Nephron (organoid): ENCODE results near the gene ABHD1.

Experiments used
- H3K27ac Mint-ChIP-seq, 3 experiments: 2 replicates each; pipeline ENCODE4 v1.8.0; 2020; ENCODE audit warnings: mixed read lengths in 3 of 3, mild to moderate bottlenecking in 2 of 3, moderate library complexity in 1 of 3
- H3K27me3 Mint-ChIP-seq: 2 replicates; pipeline ENCODE4 v1.8.0; 2021; ENCODE audit warnings: low read depth, mild to moderate bottlenecking, moderate library complexity, mixed read lengths
- H3K36me3 Mint-ChIP-seq: 2 replicates; pipeline ENCODE4 v1.8.0; 2020; ENCODE audit warnings: low read depth, mixed read lengths
- H3K4me1 Mint-ChIP-seq: 2 replicates; pipeline ENCODE4 v1.8.0; 2020; ENCODE audit warnings: mixed read lengths
- H3K4me3 Mint-ChIP-seq, 3 experiments: 2 replicates each; pipeline ENCODE4 v1.8.0; 2020; ENCODE audit warnings: mild to moderate bottlenecking in 3 of 3, mixed read lengths in 3 of 3, moderate library complexity in 2 of 3
- H3K9me3 Mint-ChIP-seq: 2 replicates; pipeline ENCODE4 v1.8.0; 2020; ENCODE audit warnings: mixed read lengths
- CTCF ChIP-seq, 3 experiments: fragments of 200-600 bp; sonication (generic); IDR thresholded peaks; one replicate each; pipeline ENCODE4 v1.5.0; 2021; ENCODE audit warnings: antibody characterized with exemption in 3 of 3; ENCODE audit not compliant: unreplicated experiment in 3 of 3

Gene ABHD1

GRCh38 chr2:27091746-27092695 lies 31.6 kb upstream of the ABHD1 start:
- H3K4me1 Mint-ChIP-seq = peaks cover 22% of the 10 kb centered on the region
- peaks cover 11% of the 10 kb centered on the region for H3K27me3 Mint-ChIP-seq
- H3K4me3 Mint-ChIP-seq = no peak overlapping the region
- H3K9me3 Mint-ChIP-seq = no peaks in the 10 kb centered on the region
- TF ChIP-seq CTCF (IDR thresholded peaks at IDR 0.05; ENCODE audit: unreplicated experiment in 3 of 3) = no peak
- H3K27ac Mint-ChIP-seq = peak overlapping the region in 2 of 3 experiments; percentile 38 to 73
- H3K36me3 Mint-ChIP-seq = no peaks in the 10 kb centered on the region

- TF ChIP-seq CTCF (IDR thresholded peaks at IDR 0.05; ENCODE audit: unreplicated experiment in 3 of 3) = no peak
- no peak overlapping the region for H3K4me3 Mint-ChIP-seq
- peak overlapping the region in 1 of 3 experiments; percentile 66 for H3K27ac Mint-ChIP-seq
- no peaks in the 10 kb centered on the region for H3K9me3 Mint-ChIP-seq
- H3K4me1 Mint-ChIP-seq = peaks cover 14% of the 10 kb centered on the region
- H3K27me3 Mint-ChIP-seq = peaks cover 7% of the 10 kb centered on the region
- H3K36me3 Mint-ChIP-seq = no peaks in the 10 kb centered on the region
These were observed 30.8 kb upstream of the ABHD1 start for GRCh38 chr2:27092696-27093429.

GRCh38 chr2:27093430-27094352 lies 29.9 kb upstream of the ABHD1 start:
- no peaks in the 10 kb centered on the region for H3K9me3 Mint-ChIP-seq
- H3K4me3 Mint-ChIP-seq = no peak overlapping the region
- peak overlapping the region in 2 of 3 experiments; percentile 5 to 79 for H3K27ac Mint-ChIP-seq
- no peaks in the 10 kb centered on the region for H3K36me3 Mint-ChIP-seq
- TF ChIP-seq CTCF (IDR thresholded peaks at IDR 0.05; ENCODE audit: unreplicated experiment in 3 of 3) = no peak
- H3K27me3 Mint-ChIP-seq = peaks cover 2% of the 10 kb centered on the region
- H3K4me1 Mint-ChIP-seq = peaks cover 14% of the 10 kb centered on the region

- TF ChIP-seq CTCF (IDR thresholded peaks at IDR 0.05; ENCODE audit: unreplicated experiment in 3 of 3) = no peak
- H3K4me3 Mint-ChIP-seq = no peak overlapping the region
- H3K4me1 Mint-ChIP-seq = peaks cover 14% of the 10 kb centered on the region
- H3K27me3 Mint-ChIP-seq = peaks cover 3% of the 10 kb centered on the region
- H3K9me3 Mint-ChIP-seq = no peaks in the 10 kb centered on the region
- H3K36me3 Mint-ChIP-seq = no peaks in the 10 kb centered on the region
- peak overlapping the region in 2 of 3 experiments; percentile 5 to 79 for H3K27ac Mint-ChIP-seq
These were observed 29.1 kb upstream of the ABHD1 start for GRCh38 chr2:27094353-27094984.

GRCh38 chr2:27095427-27095744 lies 28.2 kb upstream of the ABHD1 start:
- peak overlapping the region; percentile 76 to 81 (median 78) for H3K4me3 Mint-ChIP-seq
- peak overlapping the region; percentile 60 to 77 (median 72) for H3K27ac Mint-ChIP-seq
- no peaks in the 10 kb centered on the region for H3K36me3 Mint-ChIP-seq
- TF ChIP-seq CTCF (IDR thresholded peaks at IDR 0.05; ENCODE audit: unreplicated experiment in 3 of 3) = no peak
- H3K9me3 Mint-ChIP-seq = no peaks in the 10 kb centered on the region
- peaks cover 3% of the 10 kb centered on the region for H3K27me3 Mint-ChIP-seq
- H3K4me1 Mint-ChIP-seq = peaks cover 14% of the 10 kb centered on the region
